HG03565 (cell line): Measurements from ENCODE around the gene ABCC8.

Experiments used
- ATAC-seq: cut with Tn5 transposase; IDR thresholded peaks from one replicate; pipeline ENCODE4 v1.9.1; 2021; ENCODE audit warnings: mild to moderate bottlenecking, moderate library complexity; ENCODE audit not compliant: unreplicated experiment

ABCC8 gene

DNA sequence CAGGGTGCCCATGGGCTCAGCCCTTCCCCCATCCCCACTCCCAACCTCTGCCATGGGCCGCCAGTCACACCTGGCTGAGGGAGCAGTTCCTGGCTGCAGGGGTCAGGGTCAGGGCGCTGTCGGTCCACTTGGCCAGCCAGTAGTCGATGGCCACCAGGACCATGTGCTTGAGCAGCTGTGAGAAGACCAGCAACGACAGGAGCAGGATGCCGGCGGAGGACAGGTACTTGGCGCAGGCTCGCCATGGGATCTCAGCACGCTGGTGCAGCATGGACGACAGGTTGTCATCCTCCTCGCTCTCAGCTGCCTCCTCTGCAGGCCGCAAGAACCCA lies 69.9 kb downstream of the ABCC8 start:
- ATAC-seq = no peak

DNA sequence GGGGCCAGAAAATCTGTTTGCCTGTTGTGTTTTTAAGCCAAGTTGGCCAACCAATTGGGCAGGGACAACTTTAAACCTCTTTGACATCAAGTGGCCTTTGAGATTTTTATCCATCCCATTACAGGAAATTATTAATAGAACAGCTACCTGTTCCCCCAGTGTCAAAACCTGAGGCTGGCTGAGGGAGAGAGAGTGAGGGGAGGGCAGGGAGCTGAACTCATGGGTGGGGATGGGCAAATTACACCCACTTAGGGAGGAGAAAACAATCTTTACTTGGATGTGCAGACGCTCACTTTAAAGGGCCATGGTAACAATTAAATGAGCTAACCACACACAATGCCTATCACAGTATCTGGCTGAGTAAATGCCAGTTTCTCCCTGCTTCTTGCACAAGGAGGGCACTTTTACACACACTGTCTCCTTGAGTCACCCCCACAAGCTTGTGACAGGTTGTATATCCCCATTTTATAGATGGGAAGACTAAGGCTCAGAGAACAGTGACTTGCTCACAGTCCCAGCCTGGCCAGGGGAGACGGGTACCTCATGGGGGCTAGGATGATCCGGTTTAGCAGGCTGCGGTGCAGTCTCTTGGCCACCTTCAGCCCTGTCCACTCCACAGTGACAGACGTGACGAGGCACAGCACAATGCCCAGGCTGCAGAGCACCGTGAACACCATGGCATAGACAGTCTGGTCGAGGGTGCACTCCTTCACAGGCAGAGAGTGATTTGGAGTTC lies 70.4 kb downstream of the ABCC8 start:
- no peak for ATAC-seq

GRCh38 chr11:17405232-17406005 lies 71.2 kb downstream of the ABCC8 start:
- no peak for ATAC-seq

GRCh38 chr11:17403980-17404759 lies 72.5 kb downstream of the ABCC8 start:
- ATAC-seq = no peak

GRCh38 chr11:17402486-17402885 lies 74.2 kb downstream of the ABCC8 start:
- ATAC-seq = no peak

- no peak for ATAC-seq
Observed at GRCh38 chr11:17401841-17402240, 74.8 kb downstream of the ABCC8 start.

- ATAC-seq = no peak
Observed at GRCh38 chr11:17401316-17401715, 75.3 kb downstream of the ABCC8 start.

DNA sequence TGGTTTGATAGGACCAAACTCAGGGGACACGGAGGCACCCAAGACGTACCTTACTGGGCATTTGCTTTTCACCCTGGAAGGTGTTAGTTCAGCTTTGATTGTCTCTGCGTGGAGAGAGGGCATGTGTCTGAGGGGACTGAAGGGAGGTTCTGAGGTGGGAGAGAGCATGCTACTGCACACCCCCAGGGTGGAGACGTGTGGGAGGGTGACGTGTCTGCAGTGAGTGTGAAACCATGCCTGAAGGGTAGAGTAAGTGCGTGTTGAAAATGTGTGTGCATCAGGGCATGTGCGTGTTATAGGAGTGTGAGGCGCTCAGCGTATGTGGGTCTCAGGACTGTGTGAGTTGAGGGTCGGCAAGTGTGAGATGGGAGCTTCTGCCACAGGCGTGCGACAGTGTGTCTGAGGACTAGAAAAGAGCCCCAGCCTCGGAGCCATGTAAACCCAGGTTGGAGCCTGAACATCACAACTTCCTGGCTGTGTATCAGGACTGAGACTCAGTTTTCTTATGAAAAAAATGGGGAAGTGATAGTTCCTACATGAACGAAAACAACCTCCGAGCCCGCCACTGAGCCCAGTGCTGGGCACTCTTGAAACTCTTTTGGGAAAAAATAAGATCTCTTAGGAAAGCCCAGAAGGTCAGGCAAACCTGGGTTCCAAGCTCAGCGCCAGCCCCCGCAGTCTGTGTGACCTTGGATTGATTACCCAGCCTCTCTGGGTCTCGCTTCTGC lies 76.4 kb downstream of the ABCC8 start:
- peak; percentile 54 for ATAC-seq

DNA sequence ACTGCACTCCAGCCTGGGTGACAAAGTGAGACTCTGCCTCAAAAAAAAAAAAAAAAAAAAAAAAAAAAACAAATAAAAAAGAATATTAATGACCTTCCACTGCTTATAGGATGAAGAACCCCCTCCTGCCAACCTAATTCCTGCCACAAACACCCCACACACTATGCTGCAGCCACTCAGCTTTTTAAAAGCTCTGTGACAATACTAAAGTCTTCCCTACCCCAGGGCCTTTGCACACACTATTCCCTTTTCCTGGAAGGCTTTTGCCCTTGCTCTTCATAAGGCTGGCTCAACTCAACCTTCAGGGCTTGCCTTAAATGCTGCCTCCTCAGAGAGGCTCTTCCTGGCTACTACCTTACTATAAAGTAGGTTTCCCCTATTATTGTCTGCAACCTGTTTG lies 77.4 kb downstream of the ABCC8 start:
- ATAC-seq = no peak

DNA sequence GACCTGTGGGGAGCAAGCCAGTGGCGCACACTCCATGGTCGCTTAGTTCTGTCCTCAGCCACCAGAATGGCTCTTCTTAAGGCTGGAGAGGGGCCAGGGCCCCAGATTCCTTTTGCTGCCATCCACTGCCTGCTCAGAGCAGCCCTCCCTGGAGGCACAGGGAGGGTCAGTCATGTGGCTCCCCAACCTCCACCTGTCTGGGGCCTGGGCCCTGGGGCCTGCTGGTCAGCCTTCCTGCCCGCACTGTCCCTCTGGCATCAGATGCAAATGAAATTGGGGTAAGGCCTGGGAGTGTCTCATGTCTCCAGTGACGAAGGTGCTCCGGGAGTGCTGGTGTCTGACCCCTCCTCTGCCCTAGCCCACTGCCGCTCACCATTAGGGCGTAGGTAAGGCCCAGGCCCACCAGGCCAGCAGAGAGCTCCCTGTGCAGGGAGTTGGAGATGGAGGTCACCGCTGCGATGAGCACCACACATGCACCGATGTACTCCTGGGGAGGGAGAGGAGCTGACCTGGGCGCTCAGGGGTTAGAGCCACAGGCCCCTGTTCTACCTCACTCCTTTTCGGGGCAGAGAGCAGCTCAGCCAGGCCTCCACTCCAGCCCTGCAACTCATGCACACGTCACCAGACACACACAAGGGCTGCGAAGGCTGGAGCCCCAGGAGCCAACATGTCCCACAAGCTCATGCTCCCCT lies 79.2 kb downstream of the ABCC8 start:
- no peak for ATAC-seq

DNA sequence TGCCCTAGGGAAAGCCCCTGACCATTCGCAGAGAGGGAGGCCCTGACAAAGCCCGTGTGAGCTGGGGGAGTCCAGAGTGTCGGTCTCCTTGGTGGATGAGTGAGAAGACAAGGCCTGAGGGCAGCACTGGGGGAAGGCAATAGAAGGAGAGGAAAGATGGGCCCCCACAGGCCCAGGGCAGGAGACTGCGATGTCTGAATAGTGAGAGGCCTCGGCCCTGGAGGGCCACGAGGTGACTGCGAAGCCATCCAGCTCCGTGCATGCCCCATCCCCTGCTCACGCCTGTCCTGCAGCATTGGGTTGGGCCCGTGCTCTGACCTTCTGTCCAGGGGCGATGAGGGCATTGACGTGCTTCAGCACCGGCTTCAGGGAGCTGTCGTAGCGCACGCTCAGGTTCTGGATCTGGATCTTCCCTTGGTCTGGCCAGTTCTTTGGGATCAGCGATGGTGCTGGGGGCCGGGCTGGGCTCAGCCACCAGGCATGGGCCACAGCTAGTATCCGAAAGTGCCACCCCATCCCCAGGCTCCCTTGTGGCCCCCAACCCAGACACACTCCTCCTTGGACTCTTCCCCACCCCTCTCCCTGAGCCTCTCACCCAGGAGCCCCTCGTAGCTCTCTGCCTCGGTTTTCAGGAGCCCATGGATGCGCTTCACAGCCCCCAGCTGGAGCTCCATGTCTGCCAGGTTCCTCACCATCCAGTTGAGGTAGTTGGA lies 79.9 kb downstream of the ABCC8 start:
- no peak for ATAC-seq

GRCh38 chr11:17395978-17396377 lies 80.7 kb downstream of the ABCC8 start:
- no peak for ATAC-seq

- no peak for ATAC-seq
Observed at GRCh38 chr11:17395554-17395961, 81.1 kb downstream of the ABCC8 start.

GRCh38 chr11:17394743-17395390 lies 81.8 kb downstream of the ABCC8 start:
- no peak for ATAC-seq

- no peak for ATAC-seq
Observed at GRCh38 chr11:17393472-17393871, 83.2 kb downstream of the ABCC8 start.

- ATAC-seq = no peak
Observed at GRCh38 chr11:17392872-17393271, 83.8 kb downstream of the ABCC8 start.

- ATAC-seq = no peak
Observed at GRCh38 chr11:17391493-17392355, 84.9 kb downstream of the ABCC8 start.

- ATAC-seq = no peak
Observed at GRCh38 chr11:17389957-17390649, 86.5 kb downstream of the ABCC8 start.
